Hepatic stellate cell (primary cell): Measurements from ENCODE around the gene GYS2.

ENCODE experiments used
- DNase-seq: peaks from one replicate; pipeline ENCODE4 v3.0.0; 2011; ENCODE audit warnings: low spot score

Gene GYS2

GRCh38 chr12:21552635-21553328, 51.9 kb downstream of the GYS2 start:
- DNase-seq: no peak

DNA sequence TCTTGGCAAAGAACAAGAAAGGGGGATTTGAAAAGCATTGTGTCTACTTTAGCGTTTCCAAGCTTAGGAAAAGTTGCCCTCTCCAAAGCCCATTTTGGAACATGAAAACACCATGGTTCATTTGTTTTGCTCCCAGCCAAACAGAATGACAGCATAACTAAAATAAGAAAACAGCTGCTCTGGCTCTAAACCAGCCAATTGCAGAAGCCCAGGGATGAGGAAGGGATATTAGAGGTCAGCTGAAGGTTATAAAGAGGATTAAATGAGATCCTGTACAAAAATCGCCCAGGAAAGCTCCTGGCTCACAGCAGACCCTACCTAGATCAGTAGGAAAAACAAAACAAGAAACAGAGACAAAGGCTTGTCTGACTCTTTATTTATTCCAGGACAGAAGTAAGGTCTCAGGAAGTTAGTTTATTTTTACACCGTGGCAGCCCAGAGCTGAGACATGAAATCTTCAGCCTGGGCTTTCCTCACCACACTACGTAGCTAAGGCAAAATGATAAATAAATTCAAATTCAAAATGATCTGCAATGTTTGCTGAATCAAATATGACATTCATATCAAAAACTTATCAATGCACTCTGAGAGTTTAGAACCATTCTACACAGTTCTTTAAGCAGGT, 52.7 kb downstream of the GYS2 start:
- DNase-seq: no peak

DNA sequence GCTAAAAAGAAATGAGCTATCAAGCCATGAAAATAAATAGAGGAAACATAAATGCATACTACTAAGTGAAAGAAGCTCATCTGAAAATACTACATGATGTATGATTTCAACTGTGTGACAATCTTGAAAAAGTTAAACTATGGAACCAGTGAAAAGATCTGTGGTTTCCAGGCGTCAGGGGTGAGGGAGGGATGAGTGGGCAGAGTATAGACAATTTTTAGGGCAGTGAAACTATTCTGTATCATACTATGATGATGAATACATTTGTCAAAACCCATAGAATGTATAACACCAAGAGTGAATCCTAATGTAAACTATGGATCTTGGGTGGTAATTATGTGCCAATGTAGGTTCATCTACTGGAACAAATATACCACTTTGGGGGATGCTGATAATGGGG, 57.2 kb downstream of the GYS2 start:
- DNase-seq: no peak

DNA sequence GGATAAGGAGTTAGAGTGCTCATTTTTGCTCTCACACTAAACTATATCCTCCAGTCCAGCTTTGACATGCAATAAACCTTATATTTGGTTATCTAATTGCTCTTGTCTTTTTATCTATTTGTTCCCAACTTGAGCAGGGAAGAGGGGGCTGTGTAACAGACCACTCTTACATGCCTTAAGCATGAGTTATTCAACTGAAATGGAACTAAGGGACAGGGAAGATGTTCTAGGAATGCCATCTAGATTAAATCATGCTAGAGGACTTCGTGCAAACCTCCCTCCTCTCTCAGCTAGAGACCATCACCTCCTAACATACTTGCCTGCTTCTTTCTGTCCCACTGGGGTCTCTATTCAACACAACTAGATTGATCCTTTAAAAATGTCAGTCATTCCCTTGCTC, 57.9 kb downstream of the GYS2 start:
- peak; percentile 7 for DNase-seq

DNA sequence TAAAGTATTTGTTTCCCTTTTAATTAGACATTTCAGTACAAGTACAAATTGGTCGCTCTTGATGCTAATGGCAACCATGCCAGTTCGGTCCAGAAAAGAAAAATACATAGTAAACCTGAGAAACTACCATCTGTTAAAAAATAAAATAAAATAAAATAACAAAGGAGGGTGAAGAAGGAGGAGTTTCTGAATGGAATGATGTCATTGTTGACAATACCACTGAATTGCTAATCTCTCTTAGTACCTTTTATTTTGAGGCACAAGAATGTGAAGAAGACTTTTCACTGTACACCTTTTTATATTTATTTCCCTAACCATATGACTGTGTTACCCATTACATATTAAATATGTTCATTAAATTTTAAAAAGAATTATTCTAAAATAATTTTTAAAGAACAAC, 59.1 kb downstream of the GYS2 start:
- no peak for DNase-seq

DNA sequence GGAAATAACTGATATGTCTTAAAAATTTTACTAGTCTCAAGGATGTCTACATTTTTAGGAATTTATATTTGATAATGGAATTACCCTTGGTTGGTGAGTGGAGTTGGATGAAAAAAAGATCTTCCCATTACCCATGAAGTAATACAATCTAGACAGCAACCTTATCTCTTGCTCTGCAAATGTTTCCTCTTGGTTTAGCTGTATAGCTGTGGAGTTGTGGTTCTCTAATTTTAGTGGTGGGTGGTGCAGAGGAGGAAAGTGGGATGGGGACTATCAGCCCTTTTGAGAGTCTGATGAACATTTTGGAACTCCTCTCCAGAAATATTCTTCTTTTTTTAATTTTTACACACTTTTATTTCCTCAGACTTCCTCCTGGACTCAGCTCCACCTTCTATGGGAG, 61.5 kb downstream of the GYS2 start:
- DNase-seq: no peak

GRCh38 chr12:21542403-21542802, 62.2 kb downstream of the GYS2 start:
- DNase-seq: no peak

DNA sequence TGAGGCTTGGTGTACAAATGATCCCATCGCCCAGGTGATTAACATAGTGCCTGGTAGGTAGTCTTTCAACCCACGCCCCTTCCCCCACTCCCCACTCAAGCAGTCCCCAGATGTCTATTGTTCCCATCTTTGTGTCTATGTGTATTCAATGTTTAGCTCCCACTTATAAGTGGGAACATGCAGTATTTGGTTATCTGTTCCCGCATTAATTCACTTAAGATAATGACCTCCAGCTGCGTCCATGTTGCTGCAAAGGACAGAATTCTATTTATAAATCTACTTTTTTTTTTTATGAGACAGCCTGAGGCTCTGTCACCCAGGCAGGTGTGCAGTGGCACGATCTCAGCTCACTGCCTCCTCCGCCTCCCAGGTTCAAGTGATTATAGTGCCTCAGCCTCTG, 62.9 kb downstream of the GYS2 start:
- no peak for DNase-seq

GRCh38 chr12:21539797-21540196, 64.8 kb downstream of the GYS2 start:
- DNase-seq: no peak

GRCh38 chr12:21538061-21538653, 66.5 kb downstream of the GYS2 start:
- DNase-seq: no peak

DNA sequence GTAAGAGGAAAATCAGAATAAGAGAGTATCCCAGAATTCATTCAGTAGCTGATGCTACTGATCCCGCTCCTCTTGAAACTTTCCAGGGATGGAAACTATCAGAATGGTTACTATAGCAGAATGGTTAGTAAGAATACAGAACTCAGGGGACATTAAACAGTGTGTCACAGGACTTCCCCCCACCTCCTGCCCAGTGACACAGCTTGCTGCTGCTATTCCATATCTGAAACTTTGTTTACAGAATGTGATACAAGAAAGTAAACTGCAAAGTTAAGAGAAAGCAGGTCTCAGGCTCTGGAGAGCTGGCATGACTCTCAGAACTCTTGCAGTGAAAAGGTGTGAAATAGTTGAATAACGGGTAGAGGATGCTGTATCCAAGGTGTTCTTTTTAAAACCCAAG, 75.2 kb downstream of the GYS2 start:
- DNase-seq: no peak

DNA sequence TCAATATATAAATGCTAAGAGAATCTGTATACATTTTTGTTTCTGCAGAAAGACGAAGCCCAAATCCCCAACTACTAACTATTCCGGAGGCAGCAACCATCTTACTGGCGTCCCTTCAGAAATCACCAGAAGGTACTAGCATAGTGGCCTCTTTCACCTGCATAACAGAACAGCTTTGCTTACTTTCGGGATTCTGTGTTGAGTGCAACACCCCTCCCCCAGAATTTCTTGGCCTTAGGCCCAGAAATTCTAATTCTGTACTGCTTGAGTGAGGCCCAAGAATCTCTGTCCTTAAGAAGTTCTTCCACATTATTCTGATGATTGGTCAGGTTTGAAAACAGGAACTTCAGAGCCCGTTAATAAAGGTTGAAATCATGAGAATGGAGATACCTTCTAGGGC, 75.7 kb downstream of the GYS2 start:
- DNase-seq: no peak

DNA sequence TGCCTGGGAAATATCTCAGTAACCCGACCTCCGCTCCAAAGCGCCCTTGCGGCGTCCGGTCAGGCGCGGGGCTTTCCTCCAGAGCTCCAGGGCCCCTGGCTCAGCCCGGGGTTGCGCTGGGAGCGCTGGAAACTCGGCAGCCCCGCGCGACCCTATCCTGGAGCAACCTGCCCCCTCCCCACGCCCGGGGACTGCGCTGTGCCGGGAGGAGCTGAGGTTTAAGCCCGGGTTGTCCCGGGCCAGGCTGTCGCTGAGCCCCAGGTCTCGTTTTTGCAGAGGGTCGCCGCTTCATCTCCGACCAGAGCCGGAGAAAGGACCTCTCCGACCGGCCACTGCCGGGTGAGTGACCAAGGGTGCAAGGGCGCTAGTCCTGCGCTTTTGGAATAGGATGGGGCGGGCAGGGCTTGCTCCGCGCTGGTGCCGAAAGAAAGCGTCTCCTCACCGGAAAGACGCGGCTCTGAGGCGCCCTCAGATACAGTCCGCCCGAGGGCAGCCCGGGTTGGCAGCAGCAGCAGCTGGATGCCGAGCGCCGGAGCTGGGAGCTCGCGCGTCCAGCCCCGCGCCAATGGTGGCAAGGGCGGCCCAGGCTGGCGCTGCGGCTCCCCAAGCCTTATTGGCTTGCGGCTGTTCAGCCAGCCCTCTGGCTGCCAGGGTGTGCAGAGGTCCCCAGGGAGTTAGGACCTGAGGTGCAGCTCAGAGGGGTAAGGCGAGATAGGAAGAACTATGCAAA, 77.0 kb downstream of the GYS2 start:
- peak; percentile 40 for DNase-seq

DNA sequence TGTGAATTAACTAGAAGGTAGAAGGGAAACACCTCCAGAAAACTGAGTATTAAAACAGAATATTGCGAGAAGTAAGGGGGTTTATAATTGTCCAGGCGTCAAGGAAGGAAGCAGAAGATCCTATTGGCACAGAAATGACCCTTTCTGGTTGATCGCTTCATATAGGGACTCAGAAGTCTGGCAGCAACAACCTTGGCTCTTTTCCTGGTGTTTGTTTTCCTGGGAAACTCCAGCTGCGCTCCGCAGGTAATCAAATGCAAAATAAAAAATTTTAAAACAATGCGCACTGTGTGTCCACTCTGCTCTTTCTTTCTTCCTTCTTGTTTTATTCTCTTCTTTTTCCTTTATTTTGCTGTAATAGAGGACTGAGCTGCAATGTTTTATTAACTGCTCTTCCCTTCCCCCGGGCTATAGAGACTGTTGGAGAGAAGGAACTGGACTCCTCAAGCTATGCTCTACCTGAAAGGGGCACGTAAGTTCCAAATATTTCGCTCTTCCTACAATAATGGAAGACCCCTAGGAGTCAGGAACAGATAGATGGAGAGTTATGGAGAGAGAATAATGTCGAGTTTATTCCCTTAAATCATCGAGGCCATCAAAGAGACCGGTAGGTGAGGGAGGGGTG, 77.8 kb downstream of the GYS2 start:
- DNase-seq: no peak

GRCh38 chr12:21526053-21526452, 78.6 kb downstream of the GYS2 start, which contains the start of gene SPX:
TSS of gene SPX (plus strand) at chr12:21526296. CDS start at chr12:21526473, 177 bp downstream.
- no peak for DNase-seq

DNA sequence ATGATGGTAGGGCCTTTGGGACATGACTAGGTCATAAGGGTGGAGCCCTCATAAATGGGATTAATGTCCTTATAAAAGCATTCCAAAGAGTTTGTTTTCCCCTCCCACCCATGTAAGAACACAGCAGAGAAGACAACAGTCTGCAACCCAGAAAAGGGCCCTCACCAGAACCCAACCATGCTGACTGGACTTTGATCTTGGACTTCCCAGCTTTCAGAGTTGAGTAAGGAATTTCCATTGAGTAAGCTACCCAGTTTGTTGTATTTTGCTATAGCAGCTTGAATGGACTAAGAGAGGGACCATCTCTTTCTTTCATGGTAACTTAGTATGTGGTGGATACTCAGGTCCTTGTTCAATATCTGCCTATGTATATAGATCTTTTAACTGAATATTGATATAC, 81.5 kb downstream of the GYS2 start:
- DNase-seq: no peak

DNA sequence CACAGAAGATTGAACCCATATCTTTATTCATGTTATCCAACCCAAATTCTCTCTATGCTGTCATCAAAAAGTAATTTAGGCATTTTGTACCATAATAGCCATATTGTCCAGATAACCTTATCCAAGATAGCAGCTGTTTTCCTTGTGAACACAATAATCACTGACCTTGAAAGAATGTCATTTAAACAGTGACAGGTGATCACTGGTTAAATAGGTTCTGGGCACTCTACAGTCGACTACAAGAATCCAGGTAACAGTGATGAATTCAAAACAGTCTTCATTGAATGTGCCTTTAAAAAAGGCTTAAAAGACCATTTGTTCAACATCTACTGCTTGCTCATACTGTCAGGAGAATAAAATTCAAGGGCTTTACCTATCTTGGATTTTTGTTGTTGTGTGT, 83.1 kb downstream of the GYS2 start:
- DNase-seq: no peak

- no peak for DNase-seq
Measured at GRCh38 chr12:21518451-21518850, 86.2 kb downstream of the GYS2 start.

DNA sequence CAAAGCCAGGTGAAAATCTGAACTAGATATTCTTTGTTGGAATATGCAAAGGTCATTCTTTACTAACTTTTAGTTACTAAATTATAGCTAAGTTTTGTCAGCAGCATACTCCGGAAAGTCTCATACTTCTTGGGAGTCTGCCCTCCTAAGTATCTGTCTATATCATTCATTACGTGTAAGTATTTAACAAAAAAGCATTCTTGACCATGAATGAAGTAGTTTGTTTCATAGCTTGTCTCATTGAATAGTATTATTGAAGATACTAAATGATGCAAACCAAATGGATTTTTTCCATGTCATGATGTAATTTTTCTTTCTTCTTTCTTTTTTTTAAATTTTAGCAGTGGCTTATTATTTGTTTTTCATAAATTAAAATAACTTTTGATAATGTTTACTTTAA, 88.4 kb downstream of the GYS2 start:
- no peak for DNase-seq

DNA sequence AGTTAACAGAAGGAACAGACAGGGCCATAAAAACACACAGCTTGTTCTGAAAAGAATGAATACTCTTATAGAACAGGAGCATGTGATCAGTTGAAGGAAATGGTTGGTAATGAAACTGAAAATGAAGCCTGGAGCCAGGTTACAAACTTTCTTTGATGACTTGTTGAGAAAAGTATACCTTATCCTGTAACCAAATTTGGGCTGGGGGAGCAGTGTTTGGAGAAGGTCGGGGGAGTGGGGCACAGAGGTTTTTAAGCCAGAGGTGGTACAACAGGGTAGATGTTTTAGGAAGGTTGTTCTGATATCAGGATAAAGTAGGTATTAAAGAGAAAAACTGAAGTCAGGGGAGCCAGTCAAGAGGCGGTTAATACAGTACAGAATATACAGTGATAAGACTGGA, 94.9 kb downstream of the GYS2 start:
- DNase-seq: no peak

- no peak for DNase-seq
Measured at GRCh38 chr12:21507849-21508248, 96.8 kb downstream of the GYS2 start.

DNA sequence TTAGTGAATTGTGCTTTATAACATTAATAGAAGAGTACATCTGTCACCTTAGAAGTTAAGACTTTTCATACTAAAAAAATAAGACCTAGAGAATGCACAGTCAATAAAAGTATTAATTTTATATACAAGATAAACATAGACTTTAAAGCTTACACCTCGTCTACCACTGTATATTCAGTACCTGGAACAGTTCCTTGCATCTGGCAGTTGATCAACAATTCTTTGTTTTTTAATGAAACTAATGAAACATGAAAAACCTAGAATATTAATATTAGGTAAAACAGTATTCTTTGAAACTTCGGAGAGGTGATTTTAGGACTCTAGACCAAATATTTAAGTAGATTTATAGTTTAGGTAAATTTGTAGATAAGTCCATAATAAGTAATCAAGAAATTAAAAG, 98.8 kb downstream of the GYS2 start:
- no peak for DNase-seq

- DNase-seq: no peak
Measured at GRCh38 chr12:21502872-21503271, 101.8 kb downstream of the GYS2 start.
